Activated CD4-positive, alpha-beta T cell treated with anti-CD3 and anti-CD28 coated beads, Interleukin-10, Interleukin-2, amounts not matched to agents 100 ng/mL and 50 ng/mL, durations not matched to agents 16 hours and 8 hours (primary cell): ENCODE results near the gene PTPRN2.

Source experiments
- DNase-seq: peaks from one replicate; pipeline ENCODE4 v3.0.0-alpha.2; 2020

Gene PTPRN2

GRCh38 chr7:157635148-157635500, 952.5 kb downstream of the PTPRN2 start:
- DNase-seq, result no peak

DNA sequence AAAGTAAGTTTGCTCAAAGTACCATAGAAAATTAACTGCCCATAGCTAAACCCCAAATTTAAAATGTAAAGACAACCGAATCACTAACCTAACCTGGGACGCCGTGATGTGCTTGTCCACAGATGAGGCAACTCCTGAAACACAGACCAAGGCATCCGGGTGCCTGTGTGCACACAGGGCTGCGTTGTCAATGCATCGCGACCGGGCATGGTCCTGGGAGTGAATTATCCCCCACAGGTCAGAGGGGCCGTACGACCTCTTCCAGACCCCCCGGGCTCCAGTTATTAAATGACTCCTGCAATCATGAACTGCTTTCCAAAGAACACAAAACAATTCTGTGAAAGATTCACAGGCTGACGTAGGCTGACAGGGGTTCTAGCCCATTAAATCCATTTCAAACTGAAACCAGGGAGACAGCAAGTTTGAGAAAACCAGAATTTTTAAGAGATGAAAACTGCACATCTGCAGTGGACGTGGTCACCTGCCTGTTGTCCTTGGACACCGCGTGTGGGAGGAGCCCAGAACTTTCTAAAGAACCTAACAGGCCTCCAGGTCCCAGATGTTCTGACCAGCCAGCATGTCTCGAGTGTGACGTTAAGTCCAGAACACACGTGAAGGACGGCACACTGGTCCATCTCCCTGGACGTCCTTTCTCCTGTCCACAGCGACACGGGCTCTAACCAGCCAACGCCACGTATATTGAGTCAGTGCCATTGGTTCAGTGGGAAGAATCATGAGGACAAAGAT, 953.0 kb downstream of the PTPRN2 start:
- no peak for DNase-seq

DNA sequence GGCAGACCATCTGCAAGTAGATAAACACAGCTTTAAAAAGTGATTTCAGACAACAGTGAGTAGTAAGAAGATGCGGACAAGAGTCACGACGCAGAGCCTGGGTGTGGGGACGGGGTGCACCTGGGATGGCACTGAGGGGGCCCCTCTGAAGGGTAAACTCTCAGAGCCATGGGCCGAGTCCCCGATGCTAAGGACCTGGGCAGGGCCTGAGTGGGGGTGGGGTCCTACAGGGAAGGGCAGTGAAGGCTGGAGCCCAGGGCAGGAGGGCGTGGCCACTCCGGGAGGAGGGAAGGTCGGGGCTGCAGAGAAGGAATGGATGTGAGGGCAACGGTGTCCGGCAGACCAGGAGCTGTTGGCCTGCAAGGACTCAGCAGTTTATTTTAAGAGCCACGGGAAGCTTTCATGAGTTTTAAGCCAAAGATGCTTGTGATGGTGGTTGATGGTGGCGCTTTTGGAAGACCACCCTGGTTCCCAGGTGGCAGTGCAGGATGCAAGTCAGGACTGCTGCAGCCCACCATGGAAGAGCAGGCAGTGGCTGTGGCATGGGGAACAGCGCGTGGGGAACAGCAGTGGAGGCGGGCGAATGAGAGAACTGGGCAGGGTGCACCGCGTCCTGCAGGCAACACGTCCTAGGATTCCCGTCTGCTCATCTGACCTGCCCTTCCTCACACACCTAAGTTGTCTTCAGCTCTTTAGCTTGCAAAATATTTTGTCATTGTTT, 954.0 kb downstream of the PTPRN2 start:
- DNase-seq, result no peak

DNA sequence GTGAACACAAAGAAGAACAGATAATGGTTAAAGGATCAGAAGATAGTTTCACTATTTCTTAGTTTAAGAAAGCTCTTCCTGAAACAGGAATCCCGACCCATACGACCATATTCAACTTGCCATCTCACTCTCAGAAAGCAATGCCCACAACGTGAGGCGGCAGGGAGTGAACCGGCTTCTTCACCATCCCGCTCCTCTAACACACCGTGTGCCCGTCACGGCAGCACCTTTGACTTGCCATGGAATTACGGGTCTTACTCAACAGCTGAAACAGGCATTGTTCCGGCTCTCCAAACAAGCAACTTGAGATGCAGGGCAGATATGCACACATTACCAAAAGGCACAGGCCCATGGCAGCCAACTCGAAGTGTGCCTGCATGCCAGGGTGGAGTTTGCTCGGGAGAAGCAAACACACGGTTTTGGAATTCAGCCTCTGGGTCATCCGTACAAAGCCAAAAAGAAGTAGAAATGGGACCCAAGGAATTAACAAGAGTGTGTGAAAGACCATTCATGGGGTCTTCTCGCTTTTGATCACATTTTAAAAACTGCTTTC, 957.2 kb downstream of the PTPRN2 start:
- no peak for DNase-seq

GRCh38 chr7:157628456-157628855, 959.2 kb downstream of the PTPRN2 start:
- DNase-seq, result no peak

- DNase-seq, result no peak
Observed at GRCh38 chr7:157627646-157628045, 960.0 kb downstream of the PTPRN2 start.

- DNase-seq, result no peak
Observed at GRCh38 chr7:157627033-157627432, 960.6 kb downstream of the PTPRN2 start.

- DNase-seq, result no peak
Observed at GRCh38 chr7:157625973-157626742, 961.5 kb downstream of the PTPRN2 start.

- no peak for DNase-seq
Observed at GRCh38 chr7:157623556-157623955, 964.1 kb downstream of the PTPRN2 start.

DNA sequence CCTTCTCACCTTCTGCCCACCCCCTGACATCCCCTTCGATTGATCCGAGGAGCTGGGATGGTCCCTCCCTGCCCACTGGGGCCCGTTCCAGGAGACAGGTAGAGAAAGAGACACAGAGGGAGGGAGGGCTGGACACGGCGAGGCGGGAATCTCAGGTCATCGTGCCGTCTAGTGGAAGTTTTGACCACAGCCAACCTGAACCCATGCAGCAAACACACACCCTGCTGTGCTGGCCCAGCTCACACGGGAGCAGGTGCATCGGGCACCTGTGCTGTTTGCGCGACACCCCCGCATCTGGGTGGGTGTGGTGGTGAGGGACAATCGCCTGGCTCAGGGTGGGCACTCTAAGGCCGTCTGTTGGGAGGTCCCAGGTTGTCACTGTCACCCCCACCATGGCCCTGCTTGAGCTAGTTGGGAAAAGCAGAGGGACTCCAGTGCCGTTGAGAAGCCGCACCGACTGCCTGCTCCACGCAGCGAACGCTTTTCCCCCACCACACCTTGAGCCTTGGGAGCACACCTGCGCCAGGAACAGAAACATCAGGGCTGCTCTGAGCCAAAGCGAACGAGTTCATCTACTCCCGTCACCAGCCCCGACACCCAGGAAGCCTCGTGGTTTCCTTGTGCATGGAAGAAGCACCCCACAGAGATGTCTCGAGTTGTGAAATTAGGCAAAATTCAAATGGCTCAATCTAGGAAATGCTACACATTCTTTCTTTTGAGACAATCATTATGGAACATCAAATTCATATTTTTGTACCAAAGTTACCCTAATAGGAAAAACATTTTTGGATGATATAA, 965.0 kb downstream of the PTPRN2 start:
- no peak for DNase-seq

GRCh38 chr7:157622000-157622399, 965.6 kb downstream of the PTPRN2 start:
- no peak for DNase-seq

DNA sequence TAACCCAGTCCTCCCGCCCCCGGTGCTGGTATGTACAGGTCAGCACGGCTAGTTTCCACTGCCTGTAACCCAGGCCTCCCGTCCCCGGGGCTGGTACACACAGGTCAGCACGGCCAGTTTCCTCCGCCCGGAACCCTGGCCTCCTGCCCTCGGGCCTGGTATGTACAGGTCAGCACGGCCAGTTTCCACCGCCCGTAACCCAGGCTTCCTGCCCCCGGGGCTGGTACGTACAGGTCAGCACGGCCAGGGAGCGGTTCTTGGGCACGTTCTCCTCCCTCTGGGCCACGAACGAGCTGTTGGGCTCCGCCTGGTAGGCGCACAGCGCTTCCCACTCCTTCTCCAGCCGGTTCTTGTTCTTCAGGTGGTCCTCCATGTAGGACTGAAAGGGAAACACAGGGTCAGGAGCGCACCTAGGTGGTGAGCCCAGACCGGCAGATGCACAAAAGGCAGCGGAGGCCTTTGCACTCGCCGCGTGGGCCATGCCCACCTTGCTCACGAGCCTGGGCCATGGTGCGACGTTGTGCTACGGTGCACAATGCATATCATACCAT, 966.4 kb downstream of the PTPRN2 start:
- no peak for DNase-seq

- no peak for DNase-seq
Observed at GRCh38 chr7:157620616-157621015, 967.0 kb downstream of the PTPRN2 start.

GRCh38 chr7:157619753-157620525, 967.7 kb downstream of the PTPRN2 start:
- DNase-seq, result no peak

DNA sequence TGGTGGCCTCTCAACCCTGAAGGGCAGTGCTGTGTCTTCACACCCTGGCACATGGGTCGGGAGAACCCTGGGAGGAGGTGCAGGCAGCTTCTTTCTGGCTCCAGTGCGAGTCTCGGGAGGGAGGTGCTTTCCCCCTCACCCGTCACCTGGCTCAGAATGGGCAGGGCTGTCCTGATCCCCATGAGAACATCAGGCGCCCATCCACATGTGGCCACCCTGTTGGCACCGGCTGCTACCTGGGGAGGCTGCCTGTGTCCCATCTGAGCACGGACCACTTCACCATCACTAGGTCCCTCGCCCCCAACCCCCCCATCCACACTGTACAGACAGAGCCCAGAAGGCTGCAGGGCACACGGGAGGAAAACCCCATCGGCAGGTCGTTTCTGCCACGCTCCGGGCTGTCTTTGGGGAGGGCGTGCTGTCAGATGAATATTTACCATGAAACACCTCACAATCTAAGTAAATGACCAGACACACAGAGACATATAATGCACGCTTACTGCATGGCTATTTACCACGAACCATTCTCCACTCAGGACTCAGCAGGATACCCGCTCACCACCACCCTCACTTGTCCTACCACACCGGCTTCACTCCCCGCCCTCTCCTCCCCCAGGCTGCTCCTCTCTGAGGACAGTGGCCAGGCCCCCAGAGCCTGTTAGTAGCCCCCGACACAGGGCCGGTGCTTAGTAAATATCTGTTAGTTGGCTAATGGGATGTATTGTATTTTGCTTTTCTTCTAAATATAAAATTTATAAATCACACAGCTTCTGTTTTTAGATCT, 968.6 kb downstream of the PTPRN2 start:
- DNase-seq, result no peak

DNA sequence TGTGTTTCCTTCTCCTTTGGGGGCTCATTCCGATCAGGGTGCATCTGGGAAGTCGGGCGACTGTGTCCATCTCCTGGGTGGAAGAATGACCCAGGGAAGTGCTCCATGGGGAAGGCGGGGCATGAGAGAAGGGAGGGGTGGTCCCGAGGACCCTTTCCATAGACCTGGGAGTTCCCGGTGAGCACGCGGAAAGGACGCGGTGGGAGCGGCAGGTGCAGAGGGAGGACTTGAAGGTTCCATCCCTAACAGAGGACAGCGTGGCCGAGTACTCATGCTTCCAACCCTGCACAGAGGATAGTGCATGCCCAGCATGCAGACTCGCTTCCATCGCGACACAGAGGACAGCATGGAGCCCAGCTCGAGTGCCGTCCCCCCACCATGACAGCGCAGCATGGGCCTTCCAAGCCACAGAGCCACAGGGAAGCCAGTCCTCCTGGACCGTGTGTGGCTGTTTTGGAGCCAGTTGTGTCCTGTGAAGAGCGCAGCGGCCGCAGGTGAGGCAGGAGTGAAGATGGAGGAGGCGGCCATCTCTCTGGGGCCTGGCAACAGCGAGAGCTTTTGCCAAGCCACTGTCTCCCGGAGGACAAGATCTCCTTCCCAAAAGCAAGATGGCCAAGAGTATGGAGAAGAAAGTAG, 969.4 kb downstream of the PTPRN2 start:
- no peak for DNase-seq

DNA sequence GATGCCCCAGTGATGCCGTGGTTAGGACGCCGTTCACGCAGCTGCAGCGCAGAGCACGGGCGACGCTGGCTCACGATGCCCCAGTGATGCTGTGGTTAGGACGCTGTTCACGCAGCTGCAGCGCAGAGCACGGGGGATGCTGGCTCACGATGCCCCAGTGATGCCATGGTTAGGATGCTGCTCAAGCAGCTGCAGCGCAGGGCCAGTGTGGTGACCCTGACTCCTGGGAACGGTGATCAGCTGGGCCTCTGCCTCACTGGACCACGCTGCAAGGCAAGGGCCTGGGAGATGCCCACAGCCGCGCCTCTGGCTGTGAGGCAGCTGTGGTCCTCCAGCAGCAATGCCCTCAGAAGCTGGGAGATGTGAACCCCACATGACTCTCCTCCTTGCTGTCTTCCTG, 970.2 kb downstream of the PTPRN2 start:
- DNase-seq, result no peak

DNA sequence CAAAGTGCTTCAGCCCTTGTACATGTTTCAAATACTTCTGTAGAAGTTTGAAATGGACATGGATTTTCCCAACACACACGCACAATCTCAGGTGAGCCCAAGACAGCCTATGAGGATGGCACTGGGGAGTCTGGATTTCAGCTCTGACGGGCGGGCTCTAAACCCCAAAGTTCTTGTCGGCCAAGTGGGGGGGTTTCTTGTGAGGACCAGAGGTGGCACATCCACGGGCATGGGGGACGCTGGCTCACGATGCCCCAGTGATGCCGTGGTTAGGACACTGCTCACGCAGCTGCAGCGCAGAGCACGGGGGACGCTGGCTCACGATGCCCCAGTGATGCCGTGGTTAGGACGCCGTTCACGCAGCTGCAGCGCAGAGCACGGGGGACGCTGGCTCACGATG, 970.7 kb downstream of the PTPRN2 start:
- DNase-seq, result no peak

- no peak for DNase-seq
Observed at GRCh38 chr7:157616426-157616825, 971.2 kb downstream of the PTPRN2 start.

DNA sequence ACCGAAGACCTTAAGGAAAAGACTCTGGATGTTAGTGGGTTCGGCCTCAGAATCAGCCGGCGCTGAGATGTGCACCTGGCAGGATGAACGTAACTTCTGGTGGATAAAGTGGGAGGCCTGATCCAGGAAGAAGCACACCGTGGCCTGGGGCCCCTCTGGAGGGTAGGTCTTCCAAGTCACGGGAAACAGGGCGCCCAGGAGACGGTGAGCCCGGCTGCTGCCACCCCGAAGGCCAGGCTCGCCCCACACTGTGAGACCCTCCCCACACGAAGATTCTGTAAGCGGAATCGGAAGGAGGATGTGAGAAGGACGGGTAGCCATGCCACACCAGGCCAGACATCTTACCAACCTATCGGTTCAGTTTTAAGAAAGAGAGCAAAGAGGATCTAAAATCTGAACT, 971.8 kb downstream of the PTPRN2 start:
- DNase-seq, result no peak
